Mesenchymal stem cell (in vitro differentiated cells and primary cell): ENCODE measurements around the gene GOLIM4.

ENCODE experiments used
- DNase-seq: peaks from one replicate; pipeline ENCODE4 v3.0.0-alpha.2; 2013
- H2AFZ ChIP-seq: one replicate; pipeline ENCODE4 v1.6.1; 2013; ENCODE audit warnings: low read depth, mild to moderate bottlenecking, control low read depth, inconsistent platforms, low read length, moderate library complexity
- H2AK5ac ChIP-seq: 2 replicates; pipeline ENCODE4 v1.6.1; 2013; ENCODE audit warnings: low read length, moderate library complexity, mild to moderate bottlenecking, inconsistent platforms; ENCODE audit not compliant: severe bottlenecking
- H2BK120ac ChIP-seq: one replicate; pipeline ENCODE4 v1.6.1; 2013; ENCODE audit warnings: low read depth, mild to moderate bottlenecking, inconsistent platforms, low read length, moderate library complexity
- H2BK12ac ChIP-seq, 2 experiments: one replicate each; pipeline ENCODE4 v1.6.1; 2013; ENCODE audit warnings: inconsistent platforms in 2 of 2, low read length in 2 of 2, mild to moderate bottlenecking in 2 of 2, moderate library complexity in 2 of 2, control low read depth in 1 of 2
- H2BK15ac ChIP-seq: one replicate; pipeline ENCODE4 v1.6.1; 2013; ENCODE audit warnings: mild to moderate bottlenecking, low read depth, inconsistent platforms; ENCODE audit not compliant: poor library complexity, severe bottlenecking
- H2BK5ac ChIP-seq: 2 replicates; pipeline ENCODE4 v1.6.1; 2013; ENCODE audit warnings: low read depth, mild to moderate bottlenecking, low read length, control low read depth, inconsistent platforms; ENCODE audit not compliant: poor library complexity, severe bottlenecking
- H3K14ac ChIP-seq, 2 experiments: one replicate each; pipeline ENCODE4 v1.6.1; 2013; ENCODE audit warnings: inconsistent platforms in 2 of 2, low read length in 2 of 2, control low read depth in 1 of 2, mild to moderate bottlenecking in 1 of 2, moderate library complexity in 1 of 2
- H3K18ac ChIP-seq, 2 experiments: one replicate each; pipeline ENCODE4 v1.6.1; 2013; ENCODE audit warnings: inconsistent platforms in 2 of 2, low read length in 2 of 2, control low read depth in 1 of 2, low read depth in 1 of 2, mild to moderate bottlenecking in 1 of 2
- H3K23ac ChIP-seq, 2 experiments: one replicate each; pipeline ENCODE4 v1.6.1; 2013; ENCODE audit warnings: inconsistent platforms in 2 of 2, low read length in 2 of 2, mild to moderate bottlenecking in 2 of 2, moderate library complexity in 2 of 2, control low read depth in 1 of 2
- H3K27ac ChIP-seq: 2 replicates; pipeline ENCODE4 v1.5.1; 2013; ENCODE audit warnings: mild to moderate bottlenecking, moderate library complexity, low read length, control low read depth, inconsistent platforms; ENCODE audit not compliant: poor library complexity, severe bottlenecking
- H3K27me3 ChIP-seq, 2 experiments: 2 replicates each; pipeline versions ENCODE4 v1.6.1 to v1.7.0; 2013; ENCODE audit warnings: low read length in 2 of 2, mild to moderate bottlenecking in 2 of 2, moderate library complexity in 2 of 2, control low read depth in 1 of 2, inconsistent platforms in 1 of 2; ENCODE audit not compliant: control insufficient read depth in 1 of 2, insufficient read depth in 1 of 2
- H3K36me3 ChIP-seq, 2 experiments: 2 replicates each; pipeline versions ENCODE4 v1.6.1 to v1.7.0; 2013; ENCODE audit warnings: low read length in 2 of 2, control low read depth in 1 of 2, inconsistent platforms in 1 of 2, low read depth in 1 of 2, mild to moderate bottlenecking in 1 of 2; ENCODE audit not compliant: insufficient read depth in 2 of 2, control insufficient read depth in 1 of 2
- H3K4ac ChIP-seq, 2 experiments: one replicate each; pipeline ENCODE4 v1.6.1; 2013; ENCODE audit warnings: inconsistent platforms in 2 of 2, low read length in 2 of 2, mild to moderate bottlenecking in 2 of 2, moderate library complexity in 2 of 2, control low read depth in 1 of 2, low read depth in 1 of 2
- H3K4me1 ChIP-seq: 2 replicates; pipeline ENCODE4 v1.6.1; 2013; ENCODE audit warnings: low read depth, low read length, control low read depth; ENCODE audit not compliant: control insufficient read depth, insufficient read depth
- H3K4me2 ChIP-seq: 2 replicates; pipeline ENCODE4 v1.6.1; 2013; ENCODE audit warnings: low read length, mild to moderate bottlenecking, inconsistent platforms; ENCODE audit not compliant: poor library complexity, severe bottlenecking
- H3K4me3 ChIP-seq, 2 experiments: 2 replicates each; pipeline versions ENCODE4 v1.5.1 to v1.7.0; 2013; ENCODE audit warnings: low read length in 2 of 2, mild to moderate bottlenecking in 2 of 2, control low read depth in 1 of 2, low read depth in 1 of 2; ENCODE audit not compliant: insufficient read depth in 1 of 2
- H3K79me1 ChIP-seq: replicated peaks from 2 replicates; pipeline ENCODE4 v1.6.1; 2013; ENCODE audit warnings: mild to moderate bottlenecking, control low read depth, low read length, inconsistent platforms; ENCODE audit not compliant: poor library complexity, severe bottlenecking
- H3K9ac ChIP-seq: 2 replicates; pipeline ENCODE4 v1.7.0; 2013; ENCODE audit warnings: mild to moderate bottlenecking, low read length, moderate library complexity
- H3K9me3 ChIP-seq: 2 replicates; pipeline ENCODE4 v1.7.0; 2013; ENCODE audit warnings: mild to moderate bottlenecking, low read length; ENCODE audit not compliant: control insufficient read depth
- H4K8ac ChIP-seq: one replicate; pipeline ENCODE4 v1.6.1; 2013; ENCODE audit warnings: inconsistent platforms, mild to moderate bottlenecking, low read length, moderate library complexity
- H4K91ac ChIP-seq: one replicate; pipeline ENCODE4 v1.6.1; 2013; ENCODE audit warnings: mild to moderate bottlenecking, low read length, inconsistent platforms
- WGBS: methylation state at CpG from one replicate; pipeline ENCODE4 v1.1.7; 2013; ENCODE audit warnings: mixed read lengths; 5-methylcytosine and 5-hydroxymethylcytosine counted together

The GOLIM4 gene

DNA sequence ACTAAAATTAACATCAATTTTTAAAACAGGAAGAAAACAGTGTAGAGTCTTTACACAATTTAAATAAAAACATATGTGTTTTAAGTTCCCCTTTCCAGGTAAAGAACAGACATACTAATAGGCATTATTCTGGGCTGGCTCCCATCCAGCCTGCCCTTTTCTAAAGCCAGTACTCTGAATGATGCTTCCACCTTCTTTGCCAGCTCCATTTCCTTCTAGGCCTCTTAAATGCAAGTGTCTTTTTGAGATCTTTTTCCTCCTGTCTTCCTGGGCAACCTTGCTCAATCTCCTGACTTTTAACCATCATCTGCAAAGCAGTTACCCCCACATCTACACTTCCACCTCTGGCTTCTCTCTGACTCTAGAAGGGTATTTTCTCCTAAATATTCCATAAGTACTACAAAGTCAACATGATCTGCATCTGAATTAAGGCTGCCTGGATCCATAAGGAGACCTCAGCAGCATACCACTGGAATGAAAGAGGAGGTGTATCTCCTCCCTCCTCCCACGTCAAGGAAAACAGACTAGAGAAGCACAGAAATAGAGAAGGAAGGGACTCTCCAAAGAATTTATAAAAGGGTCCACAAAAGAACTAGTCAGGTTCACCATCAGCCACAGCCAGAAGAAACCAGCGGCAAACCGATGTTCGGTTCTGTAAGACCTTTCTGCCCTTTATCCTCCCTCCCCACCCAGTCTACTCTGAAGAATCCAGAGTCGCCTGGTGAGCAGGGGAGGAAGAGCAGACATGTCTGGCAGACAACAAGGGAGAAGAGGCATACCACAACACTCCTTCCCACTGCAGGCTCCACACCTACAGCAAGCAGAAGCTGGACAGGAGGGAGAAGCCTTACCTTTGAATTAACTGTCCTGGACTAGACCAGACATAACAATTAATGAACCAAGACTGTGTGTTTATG, 47.1 kb downstream of the GOLIM4 start:
- no peak overlapping the region for H4K8ac ChIP-seq
- H3K9ac ChIP-seq = peak overlapping the region; percentile 79
- H3K18ac ChIP-seq = no peak overlapping the region
- H2BK120ac ChIP-seq = no peak overlapping the region
- H2BK5ac ChIP-seq = no peak overlapping the region
- H3K14ac ChIP-seq = no peak overlapping the region
- peaks cover 22% of the 10 kb centered on the region for H3K79me1 ChIP-seq
- no peak overlapping the region for H3K27ac ChIP-seq
- peak overlapping the region in 1 of 2 experiments; percentile 1 for H2BK12ac ChIP-seq
- H2AK5ac ChIP-seq = no peak overlapping the region
- no peak for DNase-seq
- no peak overlapping the region for H2BK15ac ChIP-seq
- no peak overlapping the region for H4K91ac ChIP-seq
- H3K23ac ChIP-seq = no peak overlapping the region
- H3K27me3 ChIP-seq = no peaks in the 10 kb centered on the region
- no peak overlapping the region for H3K4ac ChIP-seq
- H3K4me3 ChIP-seq = peak overlapping the region in 1 of 2 experiments; percentile 25
- H3K4me2 ChIP-seq = no peak overlapping the region
- no peak overlapping the region for H2AFZ ChIP-seq
- H3K36me3 ChIP-seq = peaks cover 0 to 3% of the 10 kb centered on the region in 2 experiments
- H3K9me3 ChIP-seq = no peaks in the 10 kb centered on the region
- H3K4me1 ChIP-seq = no peaks in the 10 kb centered on the region
- WGBS = 67% methylated on average over 1 of the region's 5 CpGs

DNA sequence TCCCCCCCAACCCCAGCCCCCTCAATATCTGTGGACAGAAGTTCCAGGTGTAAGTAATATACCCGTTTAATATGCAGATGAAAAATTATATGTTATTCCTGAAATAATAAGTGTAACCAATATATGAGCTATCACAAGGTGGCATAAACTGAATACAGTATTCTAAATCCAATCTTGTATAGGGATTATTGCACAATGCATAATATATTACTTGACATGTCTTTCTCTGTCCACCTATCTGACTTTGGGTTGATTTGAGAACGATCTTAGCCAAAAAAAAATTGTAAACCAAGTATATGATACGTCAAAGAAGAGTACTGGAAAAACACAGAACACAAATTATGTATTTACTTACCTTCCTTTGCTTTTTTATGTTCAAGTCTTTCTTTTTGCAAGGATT, 47.8 kb downstream of the GOLIM4 start:
- 100% methylated on average over 1 of the region's 3 CpGs for WGBS
- Histone ChIP-seq H3K4me3 (no peak overlapping the region), H3K9ac (peak overlapping the region; percentile 79), H3K4me1 (no peaks in the 10 kb centered on the region), H3K4ac (no peak overlapping the region), H3K4me2 (no peak overlapping the region), H3K23ac (no peak overlapping the region), H4K8ac (no peak overlapping the region), H2BK12ac (no peak overlapping the region), H2BK120ac (no peak overlapping the region), H3K14ac (no peak overlapping the region), H4K91ac (no peak overlapping the region), H3K18ac (no peak overlapping the region), H2AK5ac (no peak overlapping the region), H3K27me3 (no peaks in the 10 kb centered on the region), H3K79me1 (peaks cover 19% of the 10 kb centered on the region), H2AFZ (no peak overlapping the region), H3K9me3 (no peaks in the 10 kb centered on the region), H2BK5ac (no peak overlapping the region), H3K27ac (no peak overlapping the region), H3K36me3 (peaks cover 0 to 8% of the 10 kb centered on the region in 2 experiments), H2BK15ac (no peak overlapping the region)
- DNase-seq = no peak

DNA sequence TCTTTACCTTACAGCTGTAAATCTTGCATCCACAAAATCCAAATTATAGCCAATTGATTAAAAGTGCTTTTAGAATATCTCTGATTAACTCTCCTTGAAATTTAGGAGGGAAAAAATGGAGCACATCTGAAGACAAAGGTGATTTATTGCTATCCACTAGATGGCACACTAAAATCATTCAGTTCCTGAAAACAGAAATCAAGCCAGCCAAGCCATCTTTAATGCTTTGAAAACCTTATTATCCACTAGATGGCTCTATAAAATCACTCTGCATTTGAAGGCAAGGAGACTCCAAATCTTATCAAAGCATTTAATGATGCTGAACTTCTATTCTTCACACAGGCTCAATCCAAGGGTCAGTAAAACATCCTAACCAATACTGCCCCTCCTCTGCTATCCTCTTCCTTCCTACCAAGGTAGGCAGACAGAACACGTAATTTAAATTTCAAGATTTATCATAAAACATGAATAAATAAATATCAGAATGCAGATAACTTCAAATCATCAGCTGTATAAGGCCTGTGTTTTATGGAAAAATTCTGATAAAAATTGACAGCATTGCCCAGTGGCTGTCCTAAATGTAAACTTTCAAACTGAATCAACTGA, 48.4 kb downstream of the GOLIM4 start:
- H3K4me1 ChIP-seq = no peaks in the 10 kb centered on the region
- H3K9ac ChIP-seq = no peak overlapping the region
- H3K27ac ChIP-seq = no peak overlapping the region
- H2BK120ac ChIP-seq = no peak overlapping the region
- no peaks in the 10 kb centered on the region for H3K9me3 ChIP-seq
- no peak overlapping the region for H4K8ac ChIP-seq
- no peak overlapping the region for H2BK15ac ChIP-seq
- no peak overlapping the region for H3K4me2 ChIP-seq
- no CpG with 5 or more reads among the region's 1 CpG for WGBS
- H3K23ac ChIP-seq = no peak overlapping the region
- no peak overlapping the region for H4K91ac ChIP-seq
- H2AFZ ChIP-seq = no peak overlapping the region
- peak; percentile 82 for DNase-seq
- H3K18ac ChIP-seq = no peak overlapping the region
- H3K4ac ChIP-seq = no peak overlapping the region
- no peak overlapping the region for H2BK12ac ChIP-seq
- peaks cover 18% of the 10 kb centered on the region for H3K79me1 ChIP-seq
- H3K4me3 ChIP-seq = no peak overlapping the region
- no peaks in the 10 kb centered on the region for H3K27me3 ChIP-seq
- H2AK5ac ChIP-seq = no peak overlapping the region
- H3K36me3 ChIP-seq = peaks cover 0 to 14% of the 10 kb centered on the region in 2 experiments
- no peak overlapping the region for H2BK5ac ChIP-seq
- no peak overlapping the region for H3K14ac ChIP-seq

DNA sequence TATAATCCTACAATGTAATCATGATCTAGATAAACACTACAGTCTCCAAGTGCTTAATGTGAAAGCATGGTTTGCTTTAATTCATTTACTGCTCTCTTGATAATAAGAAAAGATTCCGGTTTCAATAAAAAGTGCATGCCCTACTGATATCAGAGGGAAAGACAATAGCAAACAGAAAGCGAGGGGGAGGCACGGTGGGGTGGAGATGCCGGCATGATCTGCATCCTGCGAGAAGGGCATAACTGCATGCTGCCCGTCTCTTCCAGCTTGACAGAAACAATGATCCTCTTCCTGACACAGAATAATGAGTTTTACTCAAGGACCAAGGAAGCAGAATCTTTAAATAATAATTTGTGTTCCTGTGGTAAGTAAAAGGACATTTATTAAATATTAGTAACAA, 51.7 kb downstream of the GOLIM4 start:
- Histone ChIP-seq H3K4me2 (no peak overlapping the region), H2BK15ac (no peak overlapping the region), H2AK5ac (no peak overlapping the region), H2BK5ac (no peak overlapping the region), H2AFZ (no peak overlapping the region), H3K9ac (peak overlapping the region; percentile 20), H3K14ac (no peak overlapping the region), H3K4me1 (no peaks in the 10 kb centered on the region), H3K23ac (no peak overlapping the region), H2BK120ac (no peak overlapping the region), H3K79me1 (peaks cover 11% of the 10 kb centered on the region), H3K36me3 (peaks cover 0 to 36% of the 10 kb centered on the region in 2 experiments), H3K18ac (no peak overlapping the region), H4K8ac (no peak overlapping the region), H3K9me3 (no peaks in the 10 kb centered on the region), H3K27ac (no peak overlapping the region), H4K91ac (peak overlapping the region; percentile 43), H3K4ac (no peak overlapping the region), H3K27me3 (no peaks in the 10 kb centered on the region), H2BK12ac (no peak overlapping the region), H3K4me3 (no peak overlapping the region)
- WGBS = 98% methylated on average over 6 of the region's 6 CpGs
- no peak for DNase-seq
